BJ (cell line): Measurements from ENCODE around the gene ACVR1B. TPM values are rescaled to one million over a fixed set of nuclear protein-coding genes. Genes with fewer than 3 reads are reported as not detected.

Experiments
- CTCF ChIA-PET: fragments of 350-600 bp; formaldehyde crosslinking; extraction: SDS; loops from one replicate; lab custom pipeline; 2021; ENCODE audit warnings: antibody characterized with exemption, inconsistent platforms; lab: Yijun Ruan, JAX
- POLR2A ChIA-PET: fragments of 300-600 bp; sonication (Branson Sonifier 250); formaldehyde crosslinking; extraction: SDS; loops from one replicate; lab custom pipeline; 2021; ENCODE audit warnings: antibody characterized with exemption; lab: Charles Lee
- DNase-seq: peaks from one replicate; pipeline ENCODE4 v3.0.0-alpha.2; 2011; ENCODE audit warnings: low read depth
- H3K27me3 ChIP-seq: 2 replicates; pipeline ENCODE4 v1.6.0; 2011; ENCODE audit warnings: low read length; ENCODE audit not compliant: control insufficient read depth, insufficient read depth
- H3K36me3 ChIP-seq: 2 replicates; pipeline ENCODE4 v1.5.1; 2011; ENCODE audit warnings: low read length; ENCODE audit not compliant: control insufficient read depth, insufficient read depth
- H3K4me3 ChIP-seq: 2 replicates; pipeline ENCODE4 v1.5.1; 2011; ENCODE audit warnings: low read depth, mild to moderate bottlenecking, control low read depth, low read length
- polyA plus RNA-seq: library from polyadenylated mRNA; depleted of rRNA; stranded (reverse); fragments of >200 nt; gene quantifications from 2 replicates; pipeline ENCODE4 v1.2.3, GENCODE V29; 2011
- TF ChIP-seq, protein P1 (sequence below): IDR thresholded peaks from 2 replicates; pipeline ENCODE4 v1.5.1; 2011; ENCODE audit warnings: low read depth, mild to moderate bottlenecking, control low read depth, inconsistent platforms, low read length, moderate library complexity; ENCODE audit not compliant: insufficient read depth

The ACVR1B gene
- polyA plus RNA-seq, 1 experiment = 12.9 TPM

DNA sequence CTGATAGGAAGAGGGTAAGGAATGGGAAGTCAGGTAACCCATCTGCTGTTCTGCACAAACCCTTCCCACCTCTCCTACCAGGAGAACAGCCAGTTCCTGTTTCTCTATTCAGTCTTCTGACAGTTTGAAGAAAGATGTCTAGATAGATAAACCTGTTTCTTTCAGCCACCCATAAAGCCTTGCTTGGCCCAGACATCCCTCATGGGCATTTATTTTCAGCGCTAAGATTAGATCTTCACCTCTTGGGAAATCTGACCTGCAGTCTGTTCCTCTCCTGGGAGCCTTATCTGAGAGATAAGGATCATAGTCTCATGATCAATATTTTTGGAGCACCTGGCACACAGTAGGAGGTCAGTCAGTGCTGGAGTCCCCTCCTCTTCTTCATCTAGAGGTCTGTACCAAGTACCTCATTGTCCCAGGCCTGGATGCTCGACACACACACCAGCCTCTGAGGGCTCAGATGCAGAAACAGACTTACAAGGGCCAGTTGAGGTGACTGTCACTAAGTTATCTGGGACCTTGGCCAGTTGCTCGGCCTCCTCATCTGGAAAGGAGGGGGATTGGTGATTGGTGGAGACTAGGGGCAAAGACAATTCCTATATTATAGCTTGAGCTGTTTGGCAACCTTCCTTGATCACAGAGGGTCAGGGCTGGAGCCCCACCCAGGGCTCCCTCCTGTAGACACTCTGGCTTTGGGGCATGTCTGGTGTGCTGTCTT lies 26.0 kb upstream of the ACVR1B start:
- CTCF ChIA-PET = interaction anchor here (1.0 to 8.8 kb wide), 9 partner anchors 10 to 59 kb away, joined by 3 to 165 read pairs (median 13); partner anchors contain the start of genes ACVR1B and ACVRL1
- no peak overlapping the region for H3K4me3 ChIP-seq
- no peaks in the 10 kb centered on the region; the same call in 1 of the 2 replicates for H3K27me3 ChIP-seq
- TF ChIP-seq, protein P1, sequence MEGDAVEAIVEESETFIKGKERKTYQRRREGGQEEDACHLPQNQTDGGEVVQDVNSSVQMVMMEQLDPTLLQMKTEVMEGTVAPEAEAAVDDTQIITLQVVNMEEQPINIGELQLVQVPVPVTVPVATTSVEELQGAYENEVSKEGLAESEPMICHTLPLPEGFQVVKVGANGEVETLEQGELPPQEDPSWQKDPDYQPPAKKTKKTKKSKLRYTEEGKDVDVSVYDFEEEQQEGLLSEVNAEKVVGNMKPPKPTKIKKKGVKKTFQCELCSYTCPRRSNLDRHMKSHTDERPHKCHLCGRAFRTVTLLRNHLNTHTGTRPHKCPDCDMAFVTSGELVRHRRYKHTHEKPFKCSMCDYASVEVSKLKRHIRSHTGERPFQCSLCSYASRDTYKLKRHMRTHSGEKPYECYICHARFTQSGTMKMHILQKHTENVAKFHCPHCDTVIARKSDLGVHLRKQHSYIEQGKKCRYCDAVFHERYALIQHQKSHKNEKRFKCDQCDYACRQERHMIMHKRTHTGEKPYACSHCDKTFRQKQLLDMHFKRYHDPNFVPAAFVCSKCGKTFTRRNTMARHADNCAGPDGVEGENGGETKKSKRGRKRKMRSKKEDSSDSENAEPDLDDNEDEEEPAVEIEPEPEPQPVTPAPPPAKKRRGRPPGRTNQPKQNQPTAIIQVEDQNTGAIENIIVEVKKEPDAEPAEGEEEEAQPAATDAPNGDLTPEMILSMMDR = no peak
- POLR2A ChIA-PET = no interaction called here
- no peak for DNase-seq
- H3K36me3 ChIP-seq = no peaks in the 10 kb centered on the region

DNA sequence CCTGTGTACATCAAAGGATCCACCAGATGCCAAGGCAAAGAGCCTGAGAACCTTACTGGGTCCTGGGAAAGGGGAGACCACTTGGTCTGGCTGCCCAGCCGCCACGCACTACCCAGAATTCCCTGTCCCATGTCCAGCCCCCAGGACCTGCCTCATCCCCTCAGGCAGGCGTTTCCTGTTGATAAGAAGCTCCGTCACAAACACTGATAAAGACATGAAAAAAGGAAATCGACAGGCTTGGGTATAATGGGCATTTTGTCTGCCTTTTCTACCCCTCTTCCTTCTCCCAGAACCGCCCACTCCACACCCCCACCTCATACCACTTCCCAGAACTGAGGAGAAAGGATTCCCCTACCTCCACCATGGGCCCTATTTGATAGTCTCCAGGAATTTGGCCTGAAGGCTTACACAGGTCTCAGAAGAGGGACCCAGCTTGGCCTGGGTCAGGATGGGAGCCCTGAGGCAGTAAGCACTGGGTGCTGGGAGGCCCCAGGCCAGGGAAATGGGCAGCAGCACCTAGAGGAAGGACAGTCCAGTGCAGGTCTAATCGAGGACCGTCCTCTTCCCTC lies 25.4 kb upstream of the ACVR1B start:
- no peaks in the 10 kb centered on the region for H3K36me3 ChIP-seq
- no peak overlapping the region for H3K4me3 ChIP-seq
- POLR2A ChIA-PET = no interaction called here
- H3K27me3 ChIP-seq = no peaks in the 10 kb centered on the region; the same call in 1 of the 2 replicates
- no peak for DNase-seq
- TF ChIP-seq, protein P1 = no peak
- CTCF ChIA-PET = interaction anchor here (1.0 to 8.8 kb wide), 9 partner anchors 8 to 58 kb away, joined by 3 to 165 read pairs (median 11); partner anchors contain the start of gene ACVRL1

DNA sequence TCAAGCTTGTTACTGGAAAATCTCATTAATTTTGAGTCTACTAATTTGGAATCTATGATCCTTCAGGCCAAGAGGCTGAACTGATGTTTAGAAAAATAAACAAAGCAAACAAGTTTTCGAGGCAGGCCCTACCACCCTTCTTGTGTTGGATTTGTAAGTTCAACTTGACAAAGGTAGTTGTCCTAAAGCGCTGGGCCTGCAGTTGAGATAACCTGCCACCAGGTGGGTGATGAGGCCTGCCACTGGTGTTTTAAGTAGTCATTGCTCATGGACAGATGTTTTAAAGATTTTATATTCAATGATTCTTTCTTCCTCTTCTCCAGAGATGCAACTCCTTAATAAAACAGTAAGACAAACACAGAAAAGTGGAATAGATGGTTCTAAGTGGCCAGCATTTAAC lies 24.8 kb upstream of the ACVR1B start:
- ChIA-PET CTCF (interaction anchor here (1.0 to 8.8 kb wide), 15 partner anchors 8 to 99 kb away, joined by 3 to 165 read pairs (median 5); partner anchors contain the start of gene ACVRL1), POLR2A (no interaction called here)
- no peak for DNase-seq
- Histone ChIP-seq H3K36me3 (no peaks in the 10 kb centered on the region), H3K27me3 (no peaks in the 10 kb centered on the region; the same call in 1 of the 2 replicates), H3K4me3 (no peak overlapping the region)
- TF ChIP-seq, protein P1 = peak; percentile 44; the same call in 1 of the 2 replicates

DNA sequence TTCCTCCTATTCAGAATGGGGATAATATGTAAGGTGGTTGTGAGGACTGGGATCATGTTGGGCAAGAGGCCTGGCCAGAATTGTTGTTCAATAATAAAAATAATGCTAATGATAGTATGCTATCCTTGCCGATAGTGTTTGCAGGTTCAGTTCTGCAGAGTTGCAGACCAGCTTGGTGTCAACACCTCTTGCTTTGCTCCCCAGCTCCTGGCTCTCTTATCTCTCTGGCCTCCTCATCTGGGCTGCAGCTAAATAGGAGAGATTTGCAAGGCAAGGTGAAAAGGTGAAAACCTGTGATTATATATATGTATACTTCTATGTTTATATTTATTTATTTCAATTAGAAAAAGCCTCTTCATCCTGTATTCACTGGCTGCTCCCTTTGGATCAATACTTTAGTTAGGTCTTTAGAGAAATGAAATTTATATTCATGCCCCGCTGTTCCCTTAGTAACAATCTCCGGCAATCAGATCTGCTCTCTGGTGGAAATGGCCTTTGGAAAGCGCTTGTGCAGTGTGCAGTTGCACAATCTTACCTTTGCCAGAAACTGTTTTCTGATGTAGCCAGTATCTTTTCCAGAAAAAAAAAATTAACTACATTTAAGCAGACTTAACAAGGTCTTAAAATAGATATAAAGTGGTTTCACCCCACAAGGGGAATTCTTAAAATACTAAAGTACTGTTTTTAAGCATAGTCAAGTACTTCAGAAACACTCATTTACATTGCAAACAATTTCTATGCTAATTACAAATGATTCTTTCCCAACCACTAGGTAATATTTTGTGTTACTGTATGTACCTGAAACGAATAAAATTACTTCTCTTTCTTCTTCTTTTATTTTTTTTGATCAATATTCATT lies 19.1 kb upstream of the ACVR1B start:
- H3K4me3 ChIP-seq = no peak overlapping the region
- TF ChIP-seq, protein P1 = no peak
- no peak for DNase-seq
- ChIA-PET CTCF (interaction anchor here (2.0 kb wide), 1 partner anchor 10 kb away, joined by 6 read pairs; no protein-coding TSS in a partner anchor), POLR2A (no interaction called here)
- H3K36me3 ChIP-seq = no peaks in the 10 kb centered on the region
- H3K27me3 ChIP-seq = peaks cover 4% of the 10 kb centered on the region; the same call in 1 of the 2 replicates

DNA sequence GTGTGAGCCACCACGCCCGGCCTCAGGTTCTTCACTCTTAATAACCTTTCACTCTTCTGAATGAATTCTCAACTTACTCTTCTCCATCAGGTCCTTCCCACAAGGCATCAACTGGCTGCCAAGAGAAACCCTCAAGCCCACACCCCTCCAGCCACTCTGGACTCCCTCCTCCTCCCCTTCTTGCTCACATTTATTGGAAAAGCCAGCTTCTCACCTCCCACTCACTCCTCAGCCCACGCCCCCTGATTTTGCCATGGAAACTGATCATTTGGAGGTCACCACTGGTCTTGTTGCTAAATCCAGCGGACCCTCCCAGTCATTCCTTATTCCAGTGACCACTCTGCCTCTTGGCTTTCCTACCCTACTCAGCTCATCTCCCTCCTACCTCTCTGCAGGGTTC lies 17.4 kb upstream of the ACVR1B start:
- no peak for DNase-seq
- no peaks in the 10 kb centered on the region for H3K36me3 ChIP-seq
- ChIA-PET POLR2A (no interaction called here), CTCF (interaction anchor here (1.3 to 3.5 kb wide), 2 partner anchors 10 to 39 kb away, joined by 3 to 42 read pairs; no protein-coding TSS in a partner anchor)
- H3K27me3 ChIP-seq = peaks cover 9% of the 10 kb centered on the region
- TF ChIP-seq, protein P1 = no peak
- H3K4me3 ChIP-seq = no peak overlapping the region
